Vagina (tissue), 2 donors: ENCODE data around the gene MIA. TPM values are rescaled to one million over a fixed set of nuclear protein-coding genes. Genes with fewer than 3 reads are reported as not detected.
"Not testable (repeated sequence)": the region's sequence is repeated elsewhere in the genome, so short reads cannot be mapped to it uniquely, and the experiment has no call there.

Experiments used
- DNase-seq, 2 donors: peaks; one replicate each; pipeline ENCODE4 v3.0.0-alpha.2; 2017; ENCODE audit errors: extremely low spot score in 2 of 2
- H3K27ac ChIP-seq: fragments of 200-600 bp; sonication (generic); one replicate; pipeline ENCODE4 v1.5.1; 2019
- H3K27me3 ChIP-seq: fragments of 200-600 bp; sonication (generic); one replicate; pipeline ENCODE4 v1.5.1; 2019
- H3K36me3 ChIP-seq, 2 donors: fragments of 200-600 bp; sonication (generic); one replicate each; pipeline ENCODE4 v1.5.1; 2017 to 2019
- H3K4me1 ChIP-seq: fragments of 200-600 bp; sonication (generic); one replicate; pipeline ENCODE4 v1.5.1; 2019
- H3K4me3 ChIP-seq, 2 donors: fragments of 200-600 bp; sonication (generic); 1 replicate in 1 of 2; 2 replicates in 1 of 2; pipeline ENCODE4 v1.5.1; 2016 to 2019
- H3K9me3 ChIP-seq: fragments of 200-600 bp; sonication (generic); one replicate; pipeline ENCODE4 v1.5.1; 2019
- CTCF ChIP-seq, 3 experiments: fragments of 450-650 bp in 2 of 3; fragments of 200-600 bp in 1 of 3; sonication (generic) in 1 of 3; IDR thresholded peaks; one replicate each; pipeline ENCODE4 v1.5.1; 2017 to 2019; ENCODE audit warnings: antibody characterized with exemption in 3 of 3, mild to moderate bottlenecking in 2 of 3, moderate library complexity in 2 of 3
- POLR2A ChIP-seq, 2 donors: fragments of 450-650 bp; IDR thresholded peaks; one replicate each; pipeline ENCODE4 v1.6.1; 2017; ENCODE audit warnings: antibody characterized with exemption in 2 of 2, mild to moderate bottlenecking in 2 of 2, moderate library complexity in 2 of 2
- POLR2AphosphoS5 ChIP-seq, 2 donors: sonication (generic); formaldehyde crosslinking; IDR thresholded peaks; one replicate each; pipeline ENCODE4 v1.9.0; 2017; ENCODE audit warnings: antibody characterized with exemption in 2 of 2, mild to moderate bottlenecking in 2 of 2, low read depth in 1 of 2; ENCODE audit not compliant: insufficient read depth in 1 of 2
- intact Hi-C: fragments of 100-400 bp; cut with DNase I; formaldehyde crosslinking; loops from one replicate; pipeline ENCODE4 v1.15.1; 2023
- total RNA-seq: library from RNA; depleted of rRNA; stranded (reverse); fragments of >200 nt; gene quantifications from one replicate; pipeline ENCODE4 v1.2.3, GENCODE V29; 2016

MIA gene
- total RNA-seq, 1 donor from 2014 or later, result 11.0 TPM

- Histone ChIP-seq H3K27ac (peak overlapping the region; percentile 79), H3K4me3 (peak overlapping the region; percentile 45 to 51), H3K36me3 (peaks cover 0 to 13% of the 10 kb centered on the region in 2 donors), H3K9me3 (no peaks in the 10 kb centered on the region), H3K27me3 (no peaks in the 10 kb centered on the region), H3K4me1 (peaks cover 64% of the 10 kb centered on the region)
- TF ChIP-seq CTCF (IDR thresholded peaks at IDR 0.05) (no peak), POLR2AphosphoS5 (IDR thresholded peaks at IDR 0.05; ENCODE audit: insufficient read depth in 1 of 2, low read depth in 1 of 2) (peak in 1 of 2 donors; percentile 38)
- intact Hi-C loops, result no loop called here
- DNase-seq, result no peak
Observed at GRCh38 chr19:40811478-40812341, 36.4 kb downstream of the MIA start.

- H3K4me1 ChIP-seq, result peaks cover 55% of the 10 kb centered on the region
- H3K36me3 ChIP-seq, result peaks cover 0 to 13% of the 10 kb centered on the region in 2 donors
- H3K27me3 ChIP-seq, intact Hi-C loops, DNase-seq, H3K9me3 ChIP-seq, H3K4me3 ChIP-seq: not testable (repeated sequence)
- peak overlapping the region; percentile 60 for H3K27ac ChIP-seq
Observed at GRCh38 chr19:40812571-40812970, 37.2 kb downstream of the MIA start.

GRCh38 chr19:40813182-40813581 is 37.9 kb downstream of the MIA start:
- peaks cover 0 to 12% of the 10 kb centered on the region in 2 donors for H3K36me3 ChIP-seq
- intact Hi-C loops, result no loop called here
- no peak overlapping the region for H3K4me3 ChIP-seq
- TF ChIP-seq POLR2AphosphoS5 (IDR thresholded peaks at IDR 0.05; ENCODE audit: insufficient read depth in 1 of 2, low read depth in 1 of 2) (no peak), CTCF (IDR thresholded peaks at IDR 0.05) (no peak), POLR2A (IDR thresholded peaks at IDR 0.05) (no peak)
- no peaks in the 10 kb centered on the region for H3K27me3 ChIP-seq
- H3K27ac ChIP-seq, result peak overlapping the region; percentile 60
- no peaks in the 10 kb centered on the region for H3K9me3 ChIP-seq
- no peak for DNase-seq
- peaks cover 50% of the 10 kb centered on the region for H3K4me1 ChIP-seq

GRCh38 chr19:40815223-40815622 is 39.9 kb downstream of the MIA start:
- intact Hi-C loops, result no loop called here
- no peak overlapping the region for H3K4me3 ChIP-seq
- TF ChIP-seq CTCF (IDR thresholded peaks at IDR 0.05) (no peak), POLR2AphosphoS5 (IDR thresholded peaks at IDR 0.05; ENCODE audit: insufficient read depth in 1 of 2, low read depth in 1 of 2) (no peak), POLR2A (IDR thresholded peaks at IDR 0.05) (no peak)
- DNase-seq, result no peak
- peaks cover 51% of the 10 kb centered on the region for H3K4me1 ChIP-seq
- no peaks in the 10 kb centered on the region for H3K27me3 ChIP-seq
- H3K9me3 ChIP-seq, result no peaks in the 10 kb centered on the region
- H3K27ac ChIP-seq, result no peak overlapping the region
- H3K36me3 ChIP-seq, result no peaks in the 10 kb centered on the region

- Histone ChIP-seq H3K4me1 (peaks cover 28% of the 10 kb centered on the region), H3K27ac (peak overlapping the region; percentile 69), H3K4me3 (peak overlapping the region in 1 of 2 donors; percentile 15)
- intact Hi-C loops, H3K9me3 ChIP-seq, H3K27me3 ChIP-seq, H3K36me3 ChIP-seq: not testable (repeated sequence)
- TF ChIP-seq POLR2AphosphoS5 (IDR thresholded peaks at IDR 0.05; ENCODE audit: insufficient read depth in 1 of 2, low read depth in 1 of 2) (peak in 1 of 2 donors; percentile 37), CTCF (IDR thresholded peaks at IDR 0.05) (peak in 1 of 3 experiments; percentile 20)
- DNase-seq, result peak in 1 of 2 donors; percentile 49
Observed at GRCh38 chr19:40818480-40819399, 43.4 kb downstream of the MIA start.
